ENCODE measurements around the gene GALNT15. TPM values are rescaled to one million over a fixed set of nuclear protein-coding genes. Genes with fewer than 3 reads are reported as not detected.

Gene GALNT15
- polyA plus RNA-seq, 1 of the 3 experiments (the other 2 are of a cell fraction), result 4.7 TPM

DNA sequence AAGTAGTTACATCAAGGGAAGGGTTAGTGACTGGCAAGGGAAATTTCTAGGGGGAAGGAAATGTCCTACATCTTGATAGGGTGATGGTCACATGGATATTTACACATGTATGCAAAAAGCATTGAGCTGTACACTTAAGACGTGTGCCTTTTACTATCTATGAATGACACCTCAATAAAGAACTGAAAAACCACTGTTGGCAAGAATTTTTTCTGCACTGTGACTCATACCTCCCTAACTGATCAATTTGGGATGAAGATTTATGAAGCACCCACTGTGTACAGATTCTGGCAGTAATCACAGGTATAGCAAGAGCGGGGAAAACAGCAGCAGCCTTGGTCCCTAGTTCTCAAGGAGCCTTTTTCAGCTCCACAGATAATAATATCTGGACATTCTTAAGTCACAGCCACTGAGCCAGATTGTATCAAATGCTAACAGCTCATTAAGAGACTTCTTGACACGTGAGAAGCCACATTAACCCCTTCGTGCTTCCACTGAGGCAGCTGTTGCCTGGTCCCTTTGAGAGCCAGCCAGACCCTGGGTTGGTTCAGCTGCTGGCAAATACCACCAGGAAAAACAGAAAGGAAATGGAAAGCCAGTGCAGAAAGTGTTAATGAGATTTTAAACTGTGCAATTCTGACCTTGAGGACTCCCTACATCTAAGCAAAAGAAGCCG is 32.0 kb upstream of the GALNT15 start:
- no peaks in the 10 kb centered on the region for H4K20me1 ChIP-seq (ENCODE audit: insufficient read depth)
- TF ChIP-seq RCOR1 (IDR thresholded peaks at IDR 0.05; ENCODE audit: low read length), result no peak
- TF ChIP-seq, protein P1, sequence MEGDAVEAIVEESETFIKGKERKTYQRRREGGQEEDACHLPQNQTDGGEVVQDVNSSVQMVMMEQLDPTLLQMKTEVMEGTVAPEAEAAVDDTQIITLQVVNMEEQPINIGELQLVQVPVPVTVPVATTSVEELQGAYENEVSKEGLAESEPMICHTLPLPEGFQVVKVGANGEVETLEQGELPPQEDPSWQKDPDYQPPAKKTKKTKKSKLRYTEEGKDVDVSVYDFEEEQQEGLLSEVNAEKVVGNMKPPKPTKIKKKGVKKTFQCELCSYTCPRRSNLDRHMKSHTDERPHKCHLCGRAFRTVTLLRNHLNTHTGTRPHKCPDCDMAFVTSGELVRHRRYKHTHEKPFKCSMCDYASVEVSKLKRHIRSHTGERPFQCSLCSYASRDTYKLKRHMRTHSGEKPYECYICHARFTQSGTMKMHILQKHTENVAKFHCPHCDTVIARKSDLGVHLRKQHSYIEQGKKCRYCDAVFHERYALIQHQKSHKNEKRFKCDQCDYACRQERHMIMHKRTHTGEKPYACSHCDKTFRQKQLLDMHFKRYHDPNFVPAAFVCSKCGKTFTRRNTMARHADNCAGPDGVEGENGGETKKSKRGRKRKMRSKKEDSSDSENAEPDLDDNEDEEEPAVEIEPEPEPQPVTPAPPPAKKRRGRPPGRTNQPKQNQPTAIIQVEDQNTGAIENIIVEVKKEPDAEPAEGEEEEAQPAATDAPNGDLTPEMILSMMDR (IDR thresholded peaks at IDR 0.05), result no peak
- no peak for TF ChIP-seq EP300 (IDR thresholded peaks at IDR 0.05; ENCODE audit: borderline replicate concordance in 1 of 2, low read depth in 1 of 2, low read length in 1 of 2)
- TF ChIP-seq NRF1 (IDR thresholded peaks at IDR 0.05; ENCODE audit: low read depth, low read length), result no peak
- no peak for TF ChIP-seq FOSL2 (IDR thresholded peaks at IDR 0.05; ENCODE audit: borderline replicate concordance, low read depth)
- TF ChIP-seq JUND (IDR thresholded peaks at IDR 0.05), result no peak
- TF ChIP-seq FOXJ3 (CRISPR knock-in tag; IDR thresholded peaks at IDR 0.05), result no peak
- no peak for TF ChIP-seq ELF1 (IDR thresholded peaks at IDR 0.05)
- no peak for TF ChIP-seq CHD2 (IDR thresholded peaks at IDR 0.05; ENCODE audit: low read length, partially characterized antibody)
- no peak for TF ChIP-seq TCF12 (IDR thresholded peaks at IDR 0.05)
- TF ChIP-seq SMC3 (IDR thresholded peaks at IDR 0.05; ENCODE audit: low read depth, low read length), result no peak
- TF ChIP-seq TEAD4 (IDR thresholded peaks at IDR 0.05; ENCODE audit: borderline replicate concordance, insufficient read depth), result no peak
- no peak for TF ChIP-seq YY1 (IDR thresholded peaks at IDR 0.05; ENCODE audit: low read depth)
- TF ChIP-seq, protein P2, sequence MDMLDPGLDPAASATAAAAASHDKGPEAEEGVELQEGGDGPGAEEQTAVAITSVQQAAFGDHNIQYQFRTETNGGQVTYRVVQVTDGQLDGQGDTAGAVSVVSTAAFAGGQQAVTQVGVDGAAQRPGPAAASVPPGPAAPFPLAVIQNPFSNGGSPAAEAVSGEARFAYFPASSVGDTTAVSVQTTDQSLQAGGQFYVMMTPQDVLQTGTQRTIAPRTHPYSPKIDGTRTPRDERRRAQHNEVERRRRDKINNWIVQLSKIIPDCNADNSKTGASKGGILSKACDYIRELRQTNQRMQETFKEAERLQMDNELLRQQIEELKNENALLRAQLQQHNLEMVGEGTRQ (IDR thresholded peaks at IDR 0.05; ENCODE audit: borderline replicate concordance, low read depth, low read length), result no peak
- TF ChIP-seq GATA2 (CRISPR knock-in tag; IDR thresholded peaks at IDR 0.05), result no peak
- no peak for TF ChIP-seq FOXM1 (IDR thresholded peaks at IDR 0.05; ENCODE audit: low read depth)
- TF ChIP-seq RFX5 (IDR thresholded peaks at IDR 0.05; ENCODE audit: low read length), result no peak
- TF ChIP-seq GABPA (IDR thresholded peaks at IDR 0.05; ENCODE audit: low read depth), result no peak
- no peak for TF ChIP-seq MXI1 (IDR thresholded peaks at IDR 0.05; ENCODE audit: low read depth, low read length)
- no peak for TF ChIP-seq MEF2A (IDR thresholded peaks at IDR 0.05; ENCODE audit: borderline replicate concordance, low read depth)
- no peak overlapping the region for H3K9ac ChIP-seq
- WGBS (ENCODE audit: low lambda C conversion rate), result 81% methylated on average over 5 of the region's 5 CpGs
- H3K27me3 ChIP-seq (ENCODE audit: insufficient read depth), result no peaks in the 10 kb centered on the region
- no peak overlapping the region for H2AFZ ChIP-seq (ENCODE audit: low read depth)
- no peak for DNase-seq
- no peak overlapping the region for H3K4me3 ChIP-seq (ENCODE audit: low read depth in 2 of 2, low read length in 1 of 2)
- ChIA-PET POLR2A (no interaction called here), CTCF (interaction anchor here (1.0 kb wide), 1 partner anchor 32 kb away, joined by 3 read pairs; the partner anchor contains the start of gene GALNT15)
- H3K27ac ChIP-seq (ENCODE audit: low read depth in 2 of 2, low read length in 1 of 2), result no peak overlapping the region
- H3K4me2 ChIP-seq, result no peak overlapping the region
- H3K4me1 ChIP-seq (ENCODE audit: control insufficient read depth in 1 of 2, insufficient read depth in 2 of 2, low read depth in 1 of 2, low read length in 1 of 2), result peaks cover 0 to 8% of the 10 kb centered on the region in 2 experiments; a peak in 1 of 4 replicates
- no peaks in the 10 kb centered on the region for H3K79me2 ChIP-seq (ENCODE audit: insufficient read depth)
- no peaks in the 10 kb centered on the region for H3K36me3 ChIP-seq (replicated peaks in 1 of 2; ENCODE audit: control insufficient read depth in 1 of 2, insufficient read depth in 2 of 2, low read length in 1 of 2)
- H3F3A ChIP-seq (replicated peaks; ENCODE audit: insufficient read depth), result peaks cover 5% of the 10 kb centered on the region
- H3K9me3 ChIP-seq, result no peaks in the 10 kb centered on the region
- no peaks in the 10 kb centered on the region for H3K9me2 ChIP-seq
